GM12878 (cell line): ENCODE data around the gene UVRAG. TPM values are rescaled to one million over a fixed set of nuclear protein-coding genes. Genes with fewer than 3 reads are reported as not detected.

Experiments
- ATAC-seq: fragments of 200-7000 bp; cut with Tn5 transposase; 3 replicates; pipeline ENCODE4 v1.9.1; 2020; ENCODE audit warnings: mild to moderate bottlenecking, moderate library complexity
- BruUV-seq: library from RNA; stranded (reverse); fragments of 400-500 nt; replicated peaks from 2 replicates; lab custom pipeline; 2021; lab: Mats Ljungman, UMichigan
- CTCF ChIA-PET: fragments of 300-600 bp; sonication (Branson Sonifier 250); formaldehyde crosslinking; extraction: SDS; loops from one replicate; lab custom pipeline; 2021; ENCODE audit warnings: inconsistent platforms; lab: Yijun Ruan, JAX
- POLR2A ChIA-PET: fragments of 350-600 bp; formaldehyde crosslinking; extraction: SDS; loops from one replicate; lab custom pipeline; 2021; ENCODE audit warnings: inconsistent platforms; lab: Charles Lee
- RAD21 ChIA-PET: fragments of 300-600 bp; sonication (Branson Sonifier 250); formaldehyde crosslinking; loops from one replicate; lab custom pipeline; 2023; ENCODE audit warnings: antibody characterized with exemption; ENCODE audit not compliant: unreplicated experiment; lab: Charles Lee
- SMC1A ChIA-PET: fragments of 300-600 bp; sonication (Branson Sonifier 250); formaldehyde crosslinking; loops from one replicate; lab custom pipeline; 2023; ENCODE audit not compliant: unreplicated experiment, uncharacterized antibody; lab: Charles Lee
- DNase-seq: peaks from one replicate; pipeline ENCODE4 v3.0.0-alpha.2; 2011; ENCODE audit warnings: low read depth, low spot score
- FAIRE-seq: peaks from 3 replicates; lab custom pipeline; 2011; peaks lifted over from hg19 to GRCh38; lab: Jason Lieb, UNC
- H2AFZ ChIP-seq: 2 replicates; pipeline ENCODE4 v1.6.0; 2011; ENCODE audit warnings: low read depth, low read length, control low read depth; ENCODE audit not compliant: control insufficient read depth
- H3K27ac ChIP-seq: 2 replicates; pipeline ENCODE4 v1.5.1; 2011; ENCODE audit warnings: control low read depth; ENCODE audit not compliant: control insufficient read depth, insufficient read depth
- H3K27me3 ChIP-seq, 2 experiments: replicated peaks in 1 of 2; 2 replicates each; pipeline versions ENCODE4 v1.6.0 to v1.6.1; 2011; ENCODE audit warnings: low read length in 1 of 2; ENCODE audit not compliant: control insufficient read depth in 2 of 2, insufficient read depth in 2 of 2
- H3K36me3 ChIP-seq, 2 experiments: 2 replicates each; pipeline ENCODE4 v1.5.1; 2011; ENCODE audit warnings: low read length in 1 of 2; ENCODE audit not compliant: control insufficient read depth in 2 of 2, insufficient read depth in 2 of 2
- H3K4me1 ChIP-seq: 2 replicates; pipeline ENCODE4 v1.6.1; 2011; ENCODE audit warnings: mild to moderate bottlenecking, low read length, moderate library complexity, mixed read lengths; ENCODE audit not compliant: control insufficient read depth, insufficient read depth
- H3K4me2 ChIP-seq: 2 replicates; pipeline ENCODE4 v1.6.0; 2011; ENCODE audit warnings: control low read depth; ENCODE audit not compliant: control insufficient read depth, insufficient read depth
- H3K4me3 ChIP-seq: fragments of 200-600 bp; sonication (generic); 2 replicates; pipeline ENCODE4 v1.5.1; 2016
- H3K79me2 ChIP-seq: 2 replicates; pipeline ENCODE4 v1.6.0; 2011; ENCODE audit warnings: low read length; ENCODE audit not compliant: control insufficient read depth, insufficient read depth
- H3K9ac ChIP-seq: 2 replicates; pipeline ENCODE4 v1.8.0; 2011; ENCODE audit warnings: low read length, control low read depth, mixed read lengths; ENCODE audit not compliant: control insufficient read depth, insufficient read depth
- H3K9me3 ChIP-seq: replicated peaks from 3 replicates; pipeline ENCODE4 v1.5.1; 2011; ENCODE audit warnings: mild to moderate bottlenecking, low read length; ENCODE audit not compliant: control insufficient read depth, insufficient read depth
- H4K20me1 ChIP-seq: 2 replicates; pipeline ENCODE4 v1.6.0; 2011; ENCODE audit not compliant: control insufficient read depth, insufficient read depth
- ASH2L ChIP-seq: fragments of 300-600, 200-600 bp; sonication (generic); IDR thresholded peaks from 2 replicates; pipeline ENCODE4 v1.6.1; 2017; ENCODE audit warnings: low read depth, mild to moderate bottlenecking, borderline replicate concordance
- CHD4 ChIP-seq: fragments of 200-600 bp; sonication (generic); IDR thresholded peaks from 2 replicates; pipeline ENCODE4 v1.6.1; 2016; ENCODE audit warnings: mild to moderate bottlenecking
- EGR1 ChIP-seq, 2 experiments: IDR thresholded peaks; 1 replicate in 1 of 2; 2 replicates in 1 of 2; pipeline ENCODE4 v1.6.1; 2011 to 2012; ENCODE audit warnings: low read depth in 2 of 2, low read length in 2 of 2, borderline replicate concordance in 1 of 2, mild to moderate bottlenecking in 1 of 2, moderate library complexity in 1 of 2
- GABPA ChIP-seq: IDR thresholded peaks from 2 replicates; pipeline ENCODE4 v1.6.1; 2014; ENCODE audit warnings: antibody characterized with exemption, low read depth, mild to moderate bottlenecking, inconsistent platforms
- IKZF1 ChIP-seq: fragments of 450-650 bp; conservative IDR thresholded peaks from 2 replicates; pipeline ENCODE4 v1.6.1; 2017; ENCODE audit warnings: antibody characterized with exemption, mild to moderate bottlenecking
- JUND ChIP-seq: IDR thresholded peaks from 2 replicates; pipeline ENCODE4 v1.6.1; 2012; ENCODE audit warnings: low read depth, mild to moderate bottlenecking, low read length, improper control_type of control experiment, moderate library complexity
- MTA2 ChIP-seq: fragments of 450-650 bp; IDR thresholded peaks from 2 replicates; pipeline ENCODE4 v1.6.1; 2016; ENCODE audit warnings: low read depth, mild to moderate bottlenecking, moderate library complexity
- MYB ChIP-seq: fragments of 150-350 bp; IDR thresholded peaks from 2 replicates; pipeline ENCODE4 v1.6.1; 2014; ENCODE audit warnings: mild to moderate bottlenecking, low read depth, low read length, borderline replicate concordance
- NR2C1 ChIP-seq: fragments of 450-650 bp; IDR thresholded peaks from 2 replicates; pipeline ENCODE4 v1.6.1; 2017; ENCODE audit warnings: antibody characterized with exemption, mild to moderate bottlenecking, moderate library complexity
- POLR2AphosphoS5 ChIP-seq: IDR thresholded peaks from 2 replicates; pipeline ENCODE4 v1.6.1; 2011; ENCODE audit warnings: mild to moderate bottlenecking, low read length, inconsistent platforms
- SMAD1 ChIP-seq: fragments of 450-650 bp; IDR thresholded peaks from 2 replicates; pipeline ENCODE4 v1.6.1; 2018; ENCODE audit warnings: mild to moderate bottlenecking, low read depth; ENCODE audit not compliant: partially characterized antibody
- SMARCA5 ChIP-seq: fragments of 450-650 bp; IDR thresholded peaks from 2 replicates; pipeline ENCODE4 v1.6.1; 2017; ENCODE audit warnings: mild to moderate bottlenecking
- SPI1 ChIP-seq: IDR thresholded peaks from 2 replicates; pipeline ENCODE4 v1.6.1; 2011; ENCODE audit warnings: low read depth, mild to moderate bottlenecking, low read length, moderate library complexity, borderline replicate concordance; ENCODE audit not compliant: insufficient read depth
- SRF ChIP-seq, 2 experiments: IDR thresholded peaks; 2 replicates each; pipeline ENCODE4 v1.6.1; 2011; ENCODE audit warnings: low read depth in 2 of 2, low read length in 2 of 2, mild to moderate bottlenecking in 1 of 2, moderate library complexity in 1 of 2
- ZNF274 ChIP-seq: IDR thresholded peaks from one replicate; pipeline ENCODE4 v1.8.0; 2011; ENCODE audit not compliant: insufficient read length, insufficient read depth
- whole genome bisulfite sequencing: methylation state at CpG from one replicate; pipeline ENCODE4 v1.1.6; 2016; ENCODE audit warnings: low lambda C conversion rate; ENCODE audit not compliant: insufficient replicate concordance, insufficient coverage; ENCODE audit errors: missing lambda C conversion rate; 5-methylcytosine and 5-hydroxymethylcytosine counted together
- in situ Hi-C: fragments of 300-500 bp; cut with MboI; formaldehyde crosslinking; loops from 9 replicates; pipeline ENCODE4 v1.14.3; 2018; ENCODE audit warnings: mixed read lengths
- intact Hi-C: fragments of 100-400 bp; cut with micrococcal nuclease; formaldehyde crosslinking; loops from one replicate; pipeline ENCODE4 v1.14.2; 2022; ENCODE audit not compliant: unreplicated experiment
- polyA plus RNA-seq, 11 experiments: library from polyadenylated mRNA; depleted of rRNA in 4 of 11; unstranded in 6 of 11; stranded (reverse) in 5 of 11; fragments of >200 nt; fragmentation: Nextera tagmentation in 4 of 11; fragmentation: Illumina TruSeq in 1 of 11; extraction: Ambion mirVana in 4 of 11; extraction: Trizol in 1 of 11; gene quantifications; 1 replicate in 1 of 11; 2 replicates in 10 of 11; pipeline versions ENCODE4 v1.2.1 to v1.2.3, GENCODE V29; 2011 to 2016; ENCODE audit warnings: inconsistent platforms in 2 of 11, missing spikeins in 2 of 11, low read depth in 1 of 11
- total RNA-seq, 4 experiments: library from RNA; depleted of rRNA in 3 of 4; stranded (reverse); fragments of >200 nt in 3 of 4; fragmentation: Illumina TruSeq in 1 of 4; extraction: Trizol in 1 of 4; gene quantifications; 2 replicates each; pipeline versions ENCODE4 v1.2.1 to v1.2.3, GENCODE V29; 2013 to 2021
- TF ChIP-seq, protein P1 (sequence below): fragments of 150-350 bp; IDR thresholded peaks from 2 replicates; pipeline ENCODE4 v1.6.1; 2016; ENCODE audit warnings: low read depth, low read length
- TF ChIP-seq, protein P2 (sequence below): IDR thresholded peaks from 2 replicates; pipeline ENCODE4 v1.6.1; 2011; ENCODE audit warnings: borderline replicate concordance, low read depth, mild to moderate bottlenecking, moderate library complexity, low read length; ENCODE audit not compliant: insufficient read depth, poor library complexity, severe bottlenecking
- TF ChIP-seq, protein P3 (sequence below): fragments of 450-650 bp; IDR thresholded peaks from 2 replicates; pipeline ENCODE4 v1.6.1; 2016; ENCODE audit warnings: mild to moderate bottlenecking

Gene UVRAG
- total and polyA plus RNA-seq, 10 of the 15 experiments (the other 5 are each of a cell fraction or from before 2014, with no cell fraction given): 7.0 to 43.4 (median 37.0) TPM

DNA sequence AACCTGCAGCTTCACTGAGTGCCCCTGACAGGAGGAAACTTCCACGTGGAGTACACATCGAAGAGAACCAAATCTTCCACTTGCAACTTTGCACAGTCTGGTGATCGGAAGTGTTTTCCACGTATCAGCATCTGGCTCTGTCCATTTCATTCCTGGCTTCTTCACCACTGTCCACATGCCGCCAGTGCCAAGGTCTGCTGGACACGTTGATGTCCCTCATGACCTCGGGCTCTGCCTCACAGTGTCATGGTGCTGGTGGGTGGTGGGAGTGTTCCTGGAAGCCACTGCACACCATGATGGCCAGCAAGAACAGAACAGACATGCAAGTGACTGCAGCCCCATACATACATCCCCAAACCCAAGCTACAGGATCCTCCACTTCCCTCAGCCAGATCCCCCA lies 342.9 kb downstream of the UVRAG start:
- ChIA-PET RAD21 (no interaction called here), SMC1A (interaction anchor here (1.5 kb wide), 1 partner anchor 50 kb away, joined by 4 read pairs; no protein-coding TSS in a partner anchor), CTCF (interaction anchor here (0.8 to 1.1 kb wide), 2 partner anchors 50 to 285 kb away, joined by 3 to 4 read pairs; no protein-coding TSS in a partner anchor), POLR2A (no interaction called here)
- Histone ChIP-seq H3K4me1 (peaks cover 9% of the 10 kb centered on the region), H3K27ac (no peak overlapping the region), H3K9ac (no peak overlapping the region), H3K4me3 (no peak overlapping the region), H3K9me3 (no peaks in the 10 kb centered on the region), H3K4me2 (no peak overlapping the region), H4K20me1 (no peaks in the 10 kb centered on the region), H2AFZ (no peak overlapping the region), H3K79me2 (no peaks in the 10 kb centered on the region), H3K27me3 (no peaks in the 10 kb centered on the region; a peak in 1 of 4 replicates), H3K36me3 (no peaks in the 10 kb centered on the region)
- DNase-seq (no peak), ATAC-seq (no peak), FAIRE-seq (no peak)
- intact Hi-C loops: no loop called here
- BruUV-seq: no TSS peak
- in situ Hi-C loops: no loop called here
- 61% methylated on average over 7 of the region's 7 CpGs for WGBS
- TF ChIP-seq POLR2AphosphoS5 (no peak), MYB (no peak), MTA2 (no peak), NR2C1 (no peak), CHD4 (no peak), SPI1 (no peak), SMAD1 (no peak), IKZF1 (no peak), EGR1 (IDR thresholded peaks at IDR 0.05; ENCODE audit: borderline replicate concordance in 1 of 2, low read depth in 2 of 2, low read length in 2 of 2) (no peak), GABPA (no peak), SMARCA5 (no peak), SRF (IDR thresholded peaks at IDR 0.05; ENCODE audit: low read depth in 2 of 2, low read length in 2 of 2) (no peak), ZNF274 (no peak), ASH2L (no peak), JUND (no peak)
- TF ChIP-seq, protein P1, sequence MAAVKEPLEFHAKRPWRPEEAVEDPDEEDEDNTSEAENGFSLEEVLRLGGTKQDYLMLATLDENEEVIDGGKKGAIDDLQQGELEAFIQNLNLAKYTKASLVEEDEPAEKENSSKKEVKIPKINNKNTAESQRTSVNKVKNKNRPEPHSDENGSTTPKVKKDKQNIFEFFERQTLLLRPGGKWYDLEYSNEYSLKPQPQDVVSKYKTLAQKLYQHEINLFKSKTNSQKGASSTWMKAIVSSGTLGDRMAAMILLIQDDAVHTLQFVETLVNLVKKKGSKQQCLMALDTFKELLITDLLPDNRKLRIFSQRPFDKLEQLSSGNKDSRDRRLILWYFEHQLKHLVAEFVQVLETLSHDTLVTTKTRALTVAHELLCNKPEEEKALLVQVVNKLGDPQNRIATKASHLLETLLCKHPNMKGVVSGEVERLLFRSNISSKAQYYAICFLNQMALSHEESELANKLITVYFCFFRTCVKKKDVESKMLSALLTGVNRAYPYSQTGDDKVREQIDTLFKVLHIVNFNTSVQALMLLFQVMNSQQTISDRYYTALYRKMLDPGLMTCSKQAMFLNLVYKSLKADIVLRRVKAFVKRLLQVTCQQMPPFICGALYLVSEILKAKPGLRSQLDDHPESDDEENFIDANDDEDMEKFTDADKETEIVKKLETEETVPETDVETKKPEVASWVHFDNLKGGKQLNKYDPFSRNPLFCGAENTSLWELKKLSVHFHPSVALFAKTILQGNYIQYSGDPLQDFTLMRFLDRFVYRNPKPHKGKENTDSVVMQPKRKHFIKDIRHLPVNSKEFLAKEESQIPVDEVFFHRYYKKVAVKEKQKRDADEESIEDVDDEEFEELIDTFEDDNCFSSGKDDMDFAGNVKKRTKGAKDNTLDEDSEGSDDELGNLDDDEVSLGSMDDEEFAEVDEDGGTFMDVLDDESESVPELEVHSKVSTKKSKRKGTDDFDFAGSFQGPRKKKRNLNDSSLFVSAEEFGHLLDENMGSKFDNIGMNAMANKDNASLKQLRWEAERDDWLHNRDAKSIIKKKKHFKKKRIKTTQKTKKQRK: no peak
- TF ChIP-seq, protein P2, sequence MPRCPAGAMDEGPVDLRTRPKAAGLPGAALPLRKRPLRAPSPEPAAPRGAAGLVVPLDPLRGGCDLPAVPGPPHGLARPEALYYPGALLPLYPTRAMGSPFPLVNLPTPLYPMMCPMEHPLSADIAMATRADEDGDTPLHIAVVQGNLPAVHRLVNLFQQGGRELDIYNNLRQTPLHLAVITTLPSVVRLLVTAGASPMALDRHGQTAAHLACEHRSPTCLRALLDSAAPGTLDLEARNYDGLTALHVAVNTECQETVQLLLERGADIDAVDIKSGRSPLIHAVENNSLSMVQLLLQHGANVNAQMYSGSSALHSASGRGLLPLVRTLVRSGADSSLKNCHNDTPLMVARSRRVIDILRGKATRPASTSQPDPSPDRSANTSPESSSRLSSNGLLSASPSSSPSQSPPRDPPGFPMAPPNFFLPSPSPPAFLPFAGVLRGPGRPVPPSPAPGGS: no peak
- TF ChIP-seq, protein P3, sequence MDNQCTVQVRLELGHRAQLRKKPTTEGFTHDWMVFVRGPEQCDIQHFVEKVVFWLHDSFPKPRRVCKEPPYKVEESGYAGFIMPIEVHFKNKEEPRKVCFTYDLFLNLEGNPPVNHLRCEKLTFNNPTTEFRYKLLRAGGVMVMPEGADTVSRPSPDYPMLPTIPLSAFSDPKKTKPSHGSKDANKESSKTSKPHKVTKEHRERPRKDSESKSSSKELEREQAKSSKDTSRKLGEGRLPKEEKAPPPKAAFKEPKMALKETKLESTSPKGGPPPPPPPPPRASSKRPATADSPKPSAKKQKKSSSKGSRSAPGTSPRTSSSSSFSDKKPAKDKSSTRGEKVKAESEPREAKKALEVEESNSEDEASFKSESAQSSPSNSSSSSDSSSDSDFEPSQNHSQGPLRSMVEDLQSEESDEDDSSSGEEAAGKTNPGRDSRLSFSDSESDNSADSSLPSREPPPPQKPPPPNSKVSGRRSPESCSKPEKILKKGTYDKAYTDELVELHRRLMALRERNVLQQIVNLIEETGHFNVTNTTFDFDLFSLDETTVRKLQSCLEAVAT: no peak
